Mesenteric fat pad (tissue), 1 donor: ENCODE data around the gene PRR13. TPM values are rescaled to one million over a fixed set of nuclear protein-coding genes. Genes with fewer than 3 reads are reported as not detected.

ENCODE experiments used
- DNase-seq: peaks from one replicate; pipeline ENCODE4 v3.0.0-alpha.2; 2020; ENCODE audit warnings: low spot score
- total RNA-seq: library from RNA; stranded (reverse); fragmentation: NEBNext Ultra II Directional; extraction: Animal tissue kit (Norgen Biotek cat#: 25700); gene quantifications from one replicate; pipeline ENCODE4 v1.2.1, GENCODE V29; 2021
- donor health status: DM: yes; HTN: yes; CAD: no.

The PRR13 gene
- total RNA-seq, 1 donor from 2014 or later, result 119 TPM

DNA sequence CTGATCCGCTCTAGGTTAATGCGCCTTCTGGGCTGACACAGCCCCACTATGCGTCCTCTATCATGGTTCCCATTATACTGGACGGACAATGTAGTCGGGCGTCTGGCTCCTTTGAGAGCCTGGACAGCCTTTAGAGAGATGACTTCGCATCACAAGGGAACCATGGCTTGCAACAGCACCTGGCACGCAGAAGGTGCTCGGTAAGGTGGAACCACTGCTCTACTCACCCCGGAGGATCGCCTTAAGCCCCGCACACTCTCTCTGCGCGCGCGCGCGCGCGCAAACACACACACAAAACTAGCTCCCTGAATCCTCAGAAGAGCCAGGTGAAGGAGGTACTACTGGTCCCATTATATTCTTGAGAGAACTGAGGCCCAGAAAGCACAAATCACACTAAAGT lies 50.7 kb downstream of the PRR13 start:
- DNase-seq, result peak; percentile 71

DNA sequence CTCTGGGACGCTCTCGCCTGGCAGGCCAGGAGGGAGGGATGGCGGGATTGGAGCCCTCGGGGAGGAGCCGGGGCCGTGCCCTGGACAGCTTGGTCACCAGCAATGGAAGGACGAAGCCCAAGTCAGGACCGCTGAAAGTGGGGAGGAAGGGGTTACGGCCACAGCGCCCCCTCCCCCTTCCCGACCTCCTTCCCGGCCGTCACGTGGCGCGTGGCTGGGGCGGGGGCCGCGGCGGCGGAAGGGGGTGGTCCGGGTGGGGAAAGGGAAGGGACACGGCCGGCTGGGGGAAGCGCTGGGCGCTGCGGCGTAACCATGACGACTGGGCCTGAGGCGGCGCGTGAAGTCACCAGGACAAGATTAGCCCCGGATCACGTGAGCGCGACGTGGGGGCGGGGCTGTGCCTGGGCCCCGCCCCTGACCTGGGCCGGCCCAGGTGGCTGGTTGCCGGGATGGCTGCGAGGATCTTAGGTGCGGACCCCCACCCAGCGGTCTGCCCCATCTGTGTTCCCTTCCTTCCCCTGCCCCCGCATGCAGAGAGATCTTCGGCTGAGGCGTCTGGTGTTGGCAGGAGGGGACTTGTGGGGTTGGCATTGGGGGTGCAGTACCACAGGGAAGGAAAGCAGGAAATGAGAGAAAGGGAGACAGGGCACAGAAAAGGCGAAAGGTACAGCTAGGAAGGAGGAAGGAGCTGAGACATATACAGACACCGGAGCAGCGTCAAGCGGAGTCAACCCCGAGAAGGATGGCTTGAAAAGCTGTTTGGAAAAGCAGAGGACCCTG lies 51.5 kb downstream of the PRR13 start:
- DNase-seq, result peak; percentile 98

DNA sequence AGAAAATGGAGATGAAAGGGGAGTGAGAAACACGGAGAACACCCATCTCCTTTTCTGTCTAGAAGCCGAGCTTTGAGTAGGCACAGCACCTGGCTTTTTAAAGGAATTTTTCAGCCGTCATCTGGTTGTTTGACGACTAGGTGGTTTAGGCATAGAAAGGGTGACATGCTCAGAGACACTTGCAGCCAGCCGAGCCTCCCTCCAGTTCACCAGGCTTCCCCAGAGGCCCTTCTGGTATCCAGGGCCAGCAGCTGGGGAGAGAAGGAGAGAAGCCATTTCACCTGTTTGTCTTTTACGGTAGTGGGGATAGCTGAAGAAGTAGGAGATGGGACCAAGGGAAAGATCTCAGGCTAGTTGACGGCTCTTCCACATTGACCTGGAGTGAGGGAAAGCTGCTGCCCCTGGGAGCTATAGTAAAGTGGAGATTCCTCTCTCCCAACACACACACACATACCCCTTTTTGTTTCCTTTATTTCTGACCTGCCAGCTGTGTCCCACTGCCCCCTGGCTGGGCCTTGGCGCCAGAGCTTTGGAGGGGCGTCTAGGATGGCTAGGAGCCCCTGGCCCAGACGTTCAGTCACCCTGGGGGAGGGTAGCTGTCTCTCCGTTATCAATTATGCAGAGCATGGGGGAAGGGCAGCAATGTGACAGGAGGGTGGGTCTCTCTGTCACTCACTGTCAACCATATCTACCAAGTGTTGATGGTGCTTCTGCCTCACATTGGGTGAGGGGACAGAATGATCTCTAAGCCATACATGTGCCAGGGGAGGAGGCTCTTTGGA lies 52.3 kb downstream of the PRR13 start:
- peak; percentile 53 for DNase-seq

Other genes starting within 250 kb of the PRR13 start
- 2.3 TPM for gene ITGB7, start 234.5 kb upstream of the PRR13 start, total RNA-seq
- 18.0 TPM for gene RARG, start 209.5 kb upstream of the PRR13 start, total RNA-seq
- 0.67 TPM for gene ESPL1, start 173.4 kb upstream of the PRR13 start, total RNA-seq
- 371 TPM for gene PFDN5, start 146.2 kb upstream of the PRR13 start, total RNA-seq
- gene MYG1, start 142.0 kb upstream of the PRR13 start, total RNA-seq, result 41.4 TPM
- gene AAAS, start 120.1 kb upstream of the PRR13 start, total RNA-seq, result 36.4 TPM
- gene SP7, start 105.4 kb upstream of the PRR13 start, total RNA-seq, result not detected
- 60.5 TPM for gene SP1, start 61.6 kb upstream of the PRR13 start, total RNA-seq
- not detected for gene AMHR2, start 17.9 kb upstream of the PRR13 start, total RNA-seq
- gene PCBP2, start 10.4 kb downstream of the PRR13 start, total RNA-seq, result 722 TPM
- 12.2 TPM for gene MAP3K12, start 57.7 kb downstream of the PRR13 start, total RNA-seq
- gene TARBP2, start 59.5 kb downstream of the PRR13 start, total RNA-seq, result 16.8 TPM
- gene NPFF, start 65.8 kb downstream of the PRR13 start, total RNA-seq, result not detected
- gene ATF7, start 184.6 kb downstream of the PRR13 start, total RNA-seq, result 44.7 TPM
- 194 TPM for gene ATP5MC2, start 234.3 kb downstream of the PRR13 start, total RNA-seq